Putamen (tissue), 1 donor: ENCODE results near the gene RESF1.

Experiments used
- DNase-seq: peaks from one replicate; pipeline ENCODE4 v3.0.0-alpha.2; 2016; ENCODE audit warnings: low spot score

The RESF1 gene

GRCh38 chr12:32005496-32006125 lies 46.4 kb downstream of the RESF1 start:
- DNase-seq: no peak
